Heart left ventricle (tissue), 13 donors: ENCODE results near the gene DGKA.

Source experiments
- POLR2A ChIP-seq, 2 donors: fragments of 450-650 bp; IDR thresholded peaks; one replicate each; pipeline ENCODE4 v1.6.1; 2017; ENCODE audit warnings: antibody characterized with exemption in 2 of 2, mild to moderate bottlenecking in 2 of 2, moderate library complexity in 2 of 2
- TF ChIP-seq, protein P1 (sequence below), 12 donors: fragments of 200-600 bp; sonication (generic) in 4 of 12; IDR thresholded peaks; one replicate each; pipeline versions ENCODE4 v1.5.0 to v1.8.0; 2018 to 2022; ENCODE audit warnings: antibody characterized with exemption in 12 of 12, mild to moderate bottlenecking in 5 of 12
- donor health status: ischemic (EF 13 %, LVEDD 7.1; RV severe dilation, severe dysfunction).
- donor health status: DM: no; HTN: yes; CAD: no.
- donor health status: DM: no; HTN: no; CAD: no.
- donor health status: ischemic (EF 25% LVEDD 6.9; RV normal size, moderate dysfunction).
- donor health status: ischemic (EF 25% LVEDD 5.7; RV mildly dilated, moderate dysfunction).
- donor health status: ischemic (EF 35%, LVEDD 5.7; RV mildly dilated, moderate dysfunction).
- donor health status: nonischemic (EF 11% LVEDD 7.7; RV severe dilation, severe dysfunction).
- donor health status: DM: yes; HTN: yes; CAD: no.
- donor health status: PGD.
- donor health status: ischemic (EF 29% LVEDD 5.4; RV normal size, mild dysfunction).
- donor health status: nonischemic (EF 23%, LVEDD 6.1; RV moderate dilation, normal function).

DNA sequence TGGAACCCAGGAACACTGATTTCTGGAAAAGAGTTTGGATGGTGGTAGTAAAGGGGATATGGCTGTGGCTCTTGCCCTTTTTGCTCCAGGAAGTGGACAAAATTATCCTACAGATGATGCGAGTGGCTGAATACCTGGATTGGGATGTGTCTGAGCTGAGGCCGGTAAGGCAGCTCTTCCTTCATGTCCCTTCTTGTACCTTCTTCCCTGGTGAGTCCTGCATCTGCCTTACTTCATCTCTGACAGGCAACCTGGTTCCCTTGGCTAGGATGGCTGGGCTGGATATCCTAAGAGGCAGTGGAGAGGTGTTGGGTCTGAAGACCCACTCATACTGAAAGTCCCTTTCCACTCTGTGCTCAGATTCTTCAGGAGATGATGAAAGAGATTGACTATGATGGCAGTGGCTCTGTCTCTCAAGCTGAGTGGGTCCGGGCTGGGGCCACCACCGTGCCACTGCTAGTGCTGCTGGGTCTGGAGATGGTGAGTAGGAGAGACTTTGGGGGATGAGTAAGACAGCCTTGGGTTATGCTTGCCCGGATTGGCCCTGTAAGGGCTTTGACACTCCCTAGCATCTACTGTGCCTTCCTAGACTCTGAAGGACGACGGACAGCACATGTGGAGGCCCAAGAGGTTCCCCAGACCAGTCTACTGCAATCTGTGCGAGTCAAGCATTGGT, 8.0 kb downstream of the DGKA start:
- TF ChIP-seq, protein P1, sequence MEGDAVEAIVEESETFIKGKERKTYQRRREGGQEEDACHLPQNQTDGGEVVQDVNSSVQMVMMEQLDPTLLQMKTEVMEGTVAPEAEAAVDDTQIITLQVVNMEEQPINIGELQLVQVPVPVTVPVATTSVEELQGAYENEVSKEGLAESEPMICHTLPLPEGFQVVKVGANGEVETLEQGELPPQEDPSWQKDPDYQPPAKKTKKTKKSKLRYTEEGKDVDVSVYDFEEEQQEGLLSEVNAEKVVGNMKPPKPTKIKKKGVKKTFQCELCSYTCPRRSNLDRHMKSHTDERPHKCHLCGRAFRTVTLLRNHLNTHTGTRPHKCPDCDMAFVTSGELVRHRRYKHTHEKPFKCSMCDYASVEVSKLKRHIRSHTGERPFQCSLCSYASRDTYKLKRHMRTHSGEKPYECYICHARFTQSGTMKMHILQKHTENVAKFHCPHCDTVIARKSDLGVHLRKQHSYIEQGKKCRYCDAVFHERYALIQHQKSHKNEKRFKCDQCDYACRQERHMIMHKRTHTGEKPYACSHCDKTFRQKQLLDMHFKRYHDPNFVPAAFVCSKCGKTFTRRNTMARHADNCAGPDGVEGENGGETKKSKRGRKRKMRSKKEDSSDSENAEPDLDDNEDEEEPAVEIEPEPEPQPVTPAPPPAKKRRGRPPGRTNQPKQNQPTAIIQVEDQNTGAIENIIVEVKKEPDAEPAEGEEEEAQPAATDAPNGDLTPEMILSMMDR (IDR thresholded peaks at IDR 0.05) = no peak
- no peak for TF ChIP-seq POLR2A (IDR thresholded peaks at IDR 0.05)
